Activated CD4-positive, alpha-beta T cell treated with anti-CD3 and anti-CD28 coated beads, Interleukin-2, Interleukin-4, amounts not matched to agents 100 ng/mL and 50 ng/mL, durations not matched to agents 16 hours and 8 hours (primary cell): Measurements from ENCODE around the gene PDPN.

Experiments used
- DNase-seq: peaks from one replicate; pipeline ENCODE4 v3.0.0-alpha.2; 2020; ENCODE audit warnings: low spot score

The PDPN gene

GRCh38 chr1:13617773-13618172 is 34.1 kb downstream of the PDPN start:
- DNase-seq: no peak

- DNase-seq: no peak
Observed at GRCh38 chr1:13618483-13618882, 34.9 kb downstream of the PDPN start.

- DNase-seq: no peak
Observed at GRCh38 chr1:13619909-13620308, 36.3 kb downstream of the PDPN start.

GRCh38 chr1:13620825-13621224 is 37.2 kb downstream of the PDPN start:
- DNase-seq: no peak

- no peak for DNase-seq
Observed at GRCh38 chr1:13622446-13622845, 38.8 kb downstream of the PDPN start.

GRCh38 chr1:13623021-13623637 is 39.5 kb downstream of the PDPN start:
- DNase-seq: no peak

GRCh38 chr1:13624526-13624925 is 40.9 kb downstream of the PDPN start:
- no peak for DNase-seq

- DNase-seq: no peak
Observed at GRCh38 chr1:13627127-13627526, 43.5 kb downstream of the PDPN start.

GRCh38 chr1:13628218-13628617 is 44.6 kb downstream of the PDPN start:
- no peak for DNase-seq

GRCh38 chr1:13628711-13629110 is 45.1 kb downstream of the PDPN start:
- no peak for DNase-seq

- DNase-seq: no peak
Observed at GRCh38 chr1:13642306-13643004, 58.8 kb downstream of the PDPN start.

GRCh38 chr1:13643017-13643416 is 59.4 kb downstream of the PDPN start:
- no peak for DNase-seq

- no peak for DNase-seq
Observed at GRCh38 chr1:13646521-13646920, 62.9 kb downstream of the PDPN start.

- DNase-seq: no peak
Observed at GRCh38 chr1:13651279-13651678, 67.6 kb downstream of the PDPN start.

GRCh38 chr1:13652238-13652637 is 68.6 kb downstream of the PDPN start:
- no peak for DNase-seq

- no peak for DNase-seq
Observed at GRCh38 chr1:13661539-13661938, 77.9 kb downstream of the PDPN start.

GRCh38 chr1:13662493-13662892 is 78.9 kb downstream of the PDPN start:
- no peak for DNase-seq

- DNase-seq: no peak
Observed at GRCh38 chr1:13663969-13664368, 80.3 kb downstream of the PDPN start.

GRCh38 chr1:13664451-13664850 is 80.8 kb downstream of the PDPN start:
- DNase-seq: no peak

- no peak for DNase-seq
Observed at GRCh38 chr1:13666317-13666716, 82.7 kb downstream of the PDPN start.
